RPMI8226 (cell line): ENCODE measurements around the gene ZNF316.
"Not testable (repeated sequence)": the region's sequence is repeated elsewhere in the genome, so short reads cannot be mapped to it uniquely, and the experiment has no call there.

Experiments
- DNase-seq: peaks from one replicate; pipeline ENCODE4 v3.0.0-alpha.2; 2015

ZNF316 gene

DNA sequence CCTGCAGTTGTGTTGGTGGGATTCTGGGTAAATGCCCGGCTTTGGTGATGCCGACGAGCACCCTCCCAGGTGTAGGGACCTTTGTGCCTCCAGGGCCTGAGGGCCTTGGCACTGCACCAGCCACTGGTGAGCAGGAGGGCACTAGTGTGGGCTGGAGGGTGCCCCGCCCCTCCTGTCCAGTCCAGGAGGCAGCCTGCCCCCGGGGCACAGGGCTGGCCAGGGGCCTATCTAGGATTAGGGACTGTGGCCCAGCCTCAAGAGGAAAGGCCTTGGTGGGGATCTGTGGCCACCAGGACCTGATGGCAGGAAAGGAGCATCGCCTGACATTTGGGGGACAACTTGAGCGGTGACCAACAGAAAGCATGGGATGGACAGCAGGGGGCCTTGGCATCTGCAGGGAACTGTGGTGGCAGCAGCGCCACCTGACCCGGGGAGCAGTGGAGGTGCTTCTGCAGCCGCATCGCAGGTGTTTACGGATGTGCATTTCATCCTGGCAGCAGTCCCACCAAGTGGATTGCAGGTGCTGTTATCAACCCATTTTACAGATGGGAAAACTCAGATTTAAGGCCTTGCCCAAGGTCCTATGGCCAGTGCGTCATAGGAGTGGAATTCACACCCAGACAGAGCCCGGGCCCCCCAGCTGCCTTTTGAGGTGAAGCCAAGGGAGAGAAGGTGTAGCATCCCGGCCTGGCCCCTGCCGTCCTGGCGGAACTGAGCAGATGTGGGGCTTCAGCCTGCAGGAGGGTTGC is 11.1 kb downstream of the ZNF316 start:
- no peak for DNase-seq

DNA sequence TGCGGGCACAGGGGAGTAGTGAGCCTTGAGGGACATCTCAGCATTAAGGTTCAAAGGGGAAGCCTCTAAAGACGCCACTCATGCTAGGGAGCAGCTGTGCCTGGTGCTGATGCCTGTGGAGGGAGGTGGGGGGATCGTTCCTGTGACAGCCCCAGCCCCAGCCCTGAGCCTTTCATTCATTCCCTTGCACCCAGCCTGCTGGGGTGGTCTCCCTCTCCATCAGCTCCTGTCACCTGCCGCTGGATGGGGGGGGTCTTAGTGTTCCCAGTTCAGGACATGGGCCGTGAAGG is 11.6 kb downstream of the ZNF316 start:
- no peak for DNase-seq

DNA sequence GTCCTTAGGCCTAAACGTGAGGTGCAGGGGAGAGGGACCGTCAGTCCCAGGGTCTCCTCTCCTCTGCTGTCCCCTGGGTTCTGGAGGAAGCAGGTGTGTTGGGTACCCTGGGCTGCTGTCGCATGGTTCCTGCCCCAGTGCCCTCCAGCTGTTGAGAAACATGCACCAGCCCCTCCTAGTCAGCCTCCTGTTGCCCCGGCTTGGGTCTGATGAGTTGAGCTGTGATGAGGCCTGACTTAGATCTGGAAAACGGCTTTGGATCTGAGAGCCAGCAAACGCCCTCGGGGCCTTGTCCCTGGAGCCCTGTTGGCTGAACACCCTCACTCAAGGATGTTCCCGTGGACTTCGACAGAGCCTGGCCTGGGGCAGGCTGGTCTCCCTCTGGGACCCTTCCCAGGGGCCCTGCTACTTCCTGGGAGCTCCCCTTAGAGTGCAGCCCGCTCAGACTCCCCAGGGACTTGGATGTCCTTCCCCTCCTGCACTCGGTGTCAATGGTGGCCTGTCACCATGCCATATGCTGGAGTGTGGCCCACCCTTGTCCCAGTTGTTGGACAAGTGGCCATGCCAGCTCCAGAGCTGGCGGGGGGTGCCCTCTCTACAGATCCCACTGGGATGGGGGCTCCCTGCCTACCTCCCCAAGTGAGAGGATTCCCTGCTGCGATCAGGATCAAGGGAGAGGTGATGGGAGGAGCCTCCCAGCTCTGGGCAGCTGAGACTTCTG is 12.3 kb downstream of the ZNF316 start:
- no peak for DNase-seq

DNA sequence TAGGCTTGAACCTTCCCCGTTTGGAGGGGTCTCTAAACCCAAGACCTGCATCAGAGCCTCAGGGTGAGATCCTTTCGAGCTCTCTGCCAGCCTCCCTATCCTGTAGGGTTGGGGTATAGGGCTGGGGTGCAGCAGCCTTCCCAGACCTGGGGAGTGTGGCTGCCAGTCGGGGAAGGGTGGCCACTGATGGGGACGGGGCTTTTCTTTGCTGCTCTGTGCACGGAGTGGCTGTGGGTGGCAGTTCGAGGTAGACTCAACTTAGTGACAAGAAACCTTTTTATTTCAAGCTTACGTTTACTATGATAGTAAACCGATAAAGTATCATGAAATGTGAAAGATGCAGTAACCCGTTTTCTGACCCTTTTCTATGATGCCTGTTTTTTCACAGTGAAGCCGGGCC is 13.0 kb downstream of the ZNF316 start:
- DNase-seq = no peak

DNA sequence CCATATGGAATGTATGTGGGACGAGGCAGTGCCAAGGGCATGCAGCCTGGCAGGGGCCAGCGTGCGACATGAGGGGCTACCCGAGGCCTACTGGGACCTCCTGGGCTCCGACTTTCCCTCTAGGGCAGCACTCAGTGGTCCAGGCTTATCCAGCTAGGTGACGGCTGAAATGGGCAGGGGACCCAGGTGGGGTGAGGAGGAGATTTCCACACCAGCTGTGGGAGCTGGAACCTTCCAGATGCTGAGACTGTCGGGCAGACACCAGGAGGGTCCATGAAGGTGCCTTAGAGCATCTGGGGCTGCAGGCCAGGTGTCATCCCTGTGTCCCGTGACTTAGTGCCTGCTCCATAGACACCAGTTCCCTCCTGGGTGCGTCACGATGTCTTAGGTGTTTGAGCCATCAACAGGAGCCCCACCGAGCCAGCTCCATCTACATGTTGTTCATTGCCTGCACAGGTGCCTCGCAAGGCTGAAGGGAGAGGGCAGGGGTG is 13.4 kb downstream of the ZNF316 start:
- DNase-seq = no peak

DNA sequence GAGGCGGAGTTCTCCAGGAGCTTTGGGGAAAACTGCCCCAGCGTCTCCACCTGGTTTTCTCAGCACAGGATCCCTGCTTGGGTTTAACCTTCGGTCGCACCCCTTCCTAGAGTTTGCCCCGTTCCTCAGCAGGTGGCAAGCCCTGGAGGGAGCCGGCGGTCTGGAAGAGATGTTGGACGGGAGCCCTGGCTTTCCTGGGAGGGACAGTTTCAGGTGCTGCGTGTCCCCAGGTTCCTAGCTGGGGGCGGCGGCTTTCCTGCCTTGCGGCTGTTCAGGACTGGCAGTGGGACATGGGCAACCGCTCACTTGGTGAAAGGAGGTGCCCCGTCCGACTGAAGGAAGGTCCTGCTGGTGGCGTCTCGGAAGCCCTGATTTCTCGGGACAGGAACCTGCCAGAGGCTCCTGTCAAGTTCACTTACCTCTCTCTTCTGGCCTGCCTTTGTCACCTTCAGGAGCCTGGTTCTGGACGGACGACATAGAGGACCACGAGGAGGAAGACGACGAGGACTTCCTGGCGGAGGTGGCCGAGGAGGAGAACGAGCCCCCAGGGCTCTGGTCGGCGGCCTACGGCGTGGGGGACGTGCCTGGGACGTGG is 14.8 kb downstream of the ZNF316 start:
- no peak for DNase-seq

DNA sequence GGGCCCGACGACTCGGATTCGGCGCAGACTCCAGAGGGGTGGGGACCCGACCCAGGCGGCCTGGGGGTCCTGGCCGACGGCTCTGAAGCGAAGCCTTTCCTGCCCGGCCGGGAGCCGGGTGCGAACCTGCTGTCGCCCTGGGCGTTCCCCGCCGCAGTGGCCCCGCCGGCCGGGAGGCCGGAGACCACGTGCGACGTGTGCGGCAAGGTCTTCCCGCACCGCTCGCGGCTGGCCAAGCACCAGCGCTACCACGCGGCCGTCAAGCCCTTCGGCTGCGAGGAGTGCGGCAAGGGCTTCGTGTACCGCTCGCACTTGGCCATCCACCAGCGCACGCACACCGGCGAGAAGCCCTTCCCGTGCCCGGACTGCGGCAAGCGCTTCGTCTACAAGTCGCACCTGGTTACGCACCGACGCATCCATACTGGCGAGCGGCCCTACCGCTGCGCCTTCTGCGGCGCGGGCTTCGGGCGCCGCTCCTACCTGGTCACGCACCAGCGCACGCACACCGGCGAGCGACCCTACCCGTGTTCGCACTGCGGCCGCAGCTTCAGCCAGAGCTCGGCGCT is 15.4 kb downstream of the ZNF316 start:
- no peak for DNase-seq

DNA sequence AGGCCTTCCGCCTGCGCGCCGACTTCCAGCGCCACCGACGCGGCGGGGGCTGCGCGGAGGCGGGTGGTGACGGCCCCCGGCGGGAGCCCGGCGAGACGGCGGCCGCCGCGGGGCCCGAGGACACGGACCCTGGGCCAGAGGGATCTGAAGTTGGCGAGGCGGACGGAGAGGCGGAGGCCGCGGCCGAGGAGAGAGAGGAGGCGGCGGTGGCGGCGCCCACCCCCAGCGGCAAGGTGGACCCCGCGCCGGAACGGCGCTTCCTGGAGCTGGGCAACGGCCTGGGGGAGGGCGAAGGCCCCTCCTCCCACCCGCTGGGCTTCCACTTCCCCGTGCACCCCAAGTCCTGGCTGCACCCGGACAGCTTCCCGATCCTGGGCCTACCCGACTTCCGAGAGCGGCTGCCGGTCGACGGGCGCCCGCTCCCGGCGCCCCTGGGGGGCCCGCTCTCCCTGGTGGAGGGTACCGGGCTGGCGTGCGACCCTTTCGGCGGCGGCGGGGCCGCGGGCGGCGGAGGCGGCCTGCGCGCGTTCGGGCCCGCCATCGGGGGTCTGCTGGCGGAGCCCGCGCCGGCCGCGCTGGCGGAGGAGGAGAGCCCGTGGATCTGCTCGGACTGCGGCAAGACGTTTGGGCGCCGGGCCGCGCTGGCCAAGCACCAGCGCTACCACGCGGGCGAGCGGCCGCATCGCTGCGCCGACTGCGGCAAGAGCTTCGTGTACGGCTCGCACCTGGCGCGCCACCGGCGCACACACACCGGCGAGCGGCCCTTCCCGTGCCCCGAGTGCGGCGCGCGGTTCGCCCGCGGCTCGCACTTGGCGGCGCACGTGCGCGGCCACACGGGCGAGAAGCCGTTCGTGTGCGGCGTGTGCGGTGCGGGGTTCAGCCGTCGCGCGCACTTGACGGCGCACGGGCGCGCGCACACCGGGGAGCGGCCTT is 16.2 kb downstream of the ZNF316 start:
- DNase-seq = no peak

DNA sequence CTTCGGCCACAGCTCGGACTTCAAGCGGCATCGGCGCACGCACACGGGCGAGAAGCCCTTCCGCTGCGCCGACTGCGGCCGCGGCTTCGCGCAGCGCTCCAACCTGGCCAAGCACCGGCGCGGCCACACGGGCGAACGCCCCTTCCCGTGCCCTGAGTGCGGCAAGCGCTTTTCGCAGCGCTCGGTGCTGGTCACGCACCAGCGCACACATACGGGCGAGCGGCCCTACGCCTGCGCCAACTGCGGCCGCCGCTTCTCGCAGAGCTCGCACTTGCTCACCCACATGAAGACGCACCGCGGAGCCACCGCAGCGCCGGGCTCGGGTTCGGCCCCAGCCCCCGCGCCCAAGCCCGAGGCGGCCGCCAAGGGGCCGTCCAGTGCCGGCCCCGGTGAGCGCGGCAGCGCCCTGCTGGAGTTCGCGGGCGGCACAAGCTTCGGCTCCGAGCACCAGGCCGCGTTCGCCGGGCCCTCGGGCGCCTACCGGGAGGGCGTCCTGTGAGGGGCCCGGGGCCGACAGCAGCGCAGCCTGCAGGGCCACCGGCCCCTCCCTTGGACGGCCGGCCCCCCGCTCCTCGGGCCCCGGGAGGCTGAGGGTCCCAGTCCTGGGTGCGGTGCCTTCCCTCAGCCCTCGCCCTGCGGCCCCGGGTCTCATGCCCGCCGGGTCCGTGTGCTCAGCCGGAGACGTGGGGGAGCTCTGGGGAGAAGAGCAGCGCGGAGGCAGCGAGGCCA is 17.2 kb downstream of the ZNF316 start:
- DNase-seq = no peak

DNA sequence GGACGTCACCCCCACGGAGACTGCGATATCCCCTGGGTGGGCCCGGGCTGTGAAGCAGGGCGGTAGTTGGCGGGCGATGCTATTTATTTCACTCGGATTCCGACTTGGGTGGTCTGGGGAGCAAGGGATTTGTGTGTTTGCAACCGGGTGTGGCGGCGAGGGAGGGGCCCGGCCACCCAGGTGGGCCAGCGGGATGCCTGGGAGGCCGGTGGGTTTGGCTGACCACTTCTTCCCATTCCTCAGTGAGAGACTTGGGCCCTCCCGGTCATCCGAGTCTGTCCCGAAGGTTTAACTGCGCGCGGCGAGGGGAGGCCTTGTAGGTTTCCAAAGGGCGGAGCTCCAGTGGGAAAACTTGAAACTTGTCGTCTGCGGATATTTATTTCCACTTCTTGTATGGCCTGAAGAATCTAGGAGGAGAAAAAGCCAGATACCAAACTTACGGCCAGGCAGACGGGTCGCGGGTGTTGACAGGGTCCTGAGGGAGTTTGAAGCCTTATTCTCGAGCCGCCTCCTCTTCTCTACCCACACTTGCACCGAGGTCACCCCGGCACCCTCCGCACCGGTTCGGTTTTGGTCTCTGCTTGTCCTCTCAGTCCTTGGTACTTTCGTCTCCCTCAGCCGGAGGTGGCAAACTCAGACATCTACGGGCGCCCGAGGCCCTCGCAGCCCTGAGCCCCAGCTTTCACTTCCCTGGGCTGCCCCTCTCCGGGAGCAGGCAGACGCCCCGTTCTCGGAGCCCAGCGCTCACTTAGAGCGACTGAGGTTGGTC is 17.9 kb downstream of the ZNF316 start:
- DNase-seq = no peak

DNA sequence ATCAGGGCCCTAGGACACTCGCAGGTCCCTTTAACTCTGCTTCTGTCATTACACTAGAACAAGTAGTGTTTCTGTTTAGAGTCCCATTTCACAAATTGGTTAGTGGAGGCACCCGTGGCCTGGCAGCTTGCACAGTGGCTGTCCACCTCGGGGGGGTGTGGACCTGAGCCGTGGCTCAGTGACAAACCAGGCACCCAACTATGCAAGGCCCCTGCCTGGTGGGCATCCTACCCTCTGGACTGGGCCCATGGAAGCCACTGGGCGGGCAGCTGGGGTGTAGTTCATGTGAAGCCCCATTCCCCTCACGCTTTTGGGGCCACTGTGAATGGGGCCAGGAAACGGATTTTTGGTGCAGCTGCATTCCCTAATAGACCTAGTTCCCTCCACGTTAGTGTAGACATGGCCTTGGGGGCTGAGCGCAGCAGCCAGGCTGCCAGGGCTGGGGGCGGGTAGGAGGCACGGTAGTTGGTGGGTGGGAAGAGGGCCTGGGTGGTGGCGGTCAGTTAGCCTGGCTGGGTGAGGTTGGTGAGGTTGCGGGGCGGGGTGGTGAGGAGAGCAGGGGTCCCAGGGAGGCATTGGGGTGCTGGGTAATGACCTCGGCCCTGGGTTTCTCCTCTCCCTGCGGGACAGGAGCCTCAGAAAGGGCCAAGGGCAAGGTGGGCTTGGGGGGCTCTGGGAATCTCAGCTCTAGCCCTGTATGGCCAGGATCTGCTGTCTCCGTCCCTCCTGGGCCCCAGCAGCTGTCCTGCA is 18.7 kb downstream of the ZNF316 start:
- DNase-seq = no peak

DNA sequence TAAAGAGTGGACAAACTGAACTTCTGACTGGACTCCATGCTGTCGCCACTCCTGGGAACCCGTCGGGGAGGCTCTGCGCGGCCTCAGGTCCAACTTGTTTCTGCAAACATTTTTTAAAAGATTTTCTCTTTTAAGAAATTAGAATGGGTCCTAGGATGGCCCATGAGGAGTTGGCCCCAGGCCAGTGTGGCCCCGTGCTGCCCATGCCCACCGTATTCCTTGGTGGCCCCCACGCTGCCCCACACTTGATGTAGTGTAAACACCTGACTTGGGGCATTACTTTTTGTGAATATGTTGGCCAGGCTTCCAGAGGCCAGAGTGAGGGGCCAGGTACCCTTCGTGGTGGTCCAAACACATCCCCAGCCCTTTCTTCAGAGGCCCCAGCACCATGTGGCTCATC is 19.3 kb downstream of the ZNF316 start:
- DNase-seq = no peak

DNA sequence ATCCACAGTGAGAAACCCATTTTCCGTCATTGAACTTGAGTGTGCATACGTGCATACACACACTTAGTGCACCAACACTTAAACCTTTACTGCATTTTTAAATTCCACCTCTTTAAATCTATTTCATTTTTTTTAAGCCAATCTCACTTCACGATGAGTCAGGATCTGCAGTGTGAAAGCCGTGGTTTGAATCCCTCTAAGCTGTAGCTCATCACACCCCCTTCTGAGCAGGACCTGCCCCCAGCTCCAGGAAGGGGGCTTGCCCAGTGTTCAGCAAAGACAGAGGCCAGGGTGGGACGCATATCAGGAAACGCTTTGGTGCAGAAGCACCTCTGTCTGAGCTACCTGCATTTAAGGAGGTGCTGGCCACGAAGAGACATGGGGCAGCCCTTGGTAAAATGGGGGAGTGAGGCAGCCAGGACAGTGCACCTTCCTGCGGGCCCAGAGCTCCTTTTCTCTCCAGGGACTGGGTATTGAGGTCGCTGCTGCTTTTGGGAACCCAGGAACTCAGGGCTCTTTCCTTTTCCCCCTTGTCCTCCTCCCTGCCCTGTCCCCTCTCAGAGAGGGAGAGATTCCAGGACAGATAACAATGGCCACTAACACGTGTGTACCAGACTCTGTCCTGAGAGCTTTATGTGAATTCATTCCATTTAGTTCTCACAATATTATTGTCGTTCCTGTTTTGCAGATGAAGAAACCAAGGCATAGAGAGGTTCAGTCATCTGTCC is 21.7 kb downstream of the ZNF316 start:
- DNase-seq = no peak

DNA sequence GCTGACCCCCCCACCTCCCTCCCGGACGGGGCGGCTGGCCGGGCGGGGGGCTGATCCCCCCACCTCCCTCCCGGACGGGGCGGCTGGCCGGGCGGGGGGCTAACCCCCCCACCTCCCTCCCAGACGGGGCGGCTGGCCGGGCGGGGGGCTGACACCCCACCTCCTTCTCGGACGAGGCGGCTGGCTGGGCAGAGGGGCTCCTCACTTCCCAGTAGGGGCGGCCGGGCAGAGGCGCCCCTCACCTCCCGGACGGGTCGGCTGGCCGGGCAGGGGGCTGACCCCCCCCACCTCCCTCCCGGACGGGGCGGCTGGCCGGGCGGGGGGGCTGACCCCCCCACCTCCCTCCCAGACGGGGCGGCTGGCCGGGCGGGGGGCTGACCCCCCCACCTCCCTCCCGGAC is 33.7 kb downstream of the ZNF316 start:
- not testable (repeated sequence) for DNase-seq

DNA sequence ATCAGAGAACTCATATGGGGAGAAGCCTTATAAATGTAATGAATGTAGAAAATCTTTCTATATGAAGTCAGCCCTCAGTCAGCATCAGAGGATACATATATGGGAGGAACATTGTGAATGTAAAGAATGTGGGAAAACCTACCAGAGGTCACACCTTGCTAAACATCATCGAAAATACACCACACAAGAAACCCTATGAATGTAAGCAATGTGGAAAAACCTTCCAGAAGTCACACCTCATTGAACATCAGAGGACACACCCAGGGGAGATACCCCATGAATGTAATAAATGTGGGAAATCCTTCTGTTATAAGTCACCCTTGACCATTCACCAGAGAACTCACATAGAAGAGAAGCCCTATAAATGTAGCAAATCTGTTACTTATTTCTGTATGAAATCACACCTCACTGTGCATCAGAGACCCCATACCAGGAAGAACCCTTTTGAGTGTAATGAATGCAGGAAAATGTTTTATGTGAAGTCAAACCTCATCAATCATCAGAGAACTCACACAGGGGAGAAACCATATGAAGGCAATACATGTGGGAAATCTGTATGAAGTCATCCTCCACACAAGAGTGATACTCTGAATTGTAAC is 38.8 kb downstream of the ZNF316 start:
- DNase-seq = no peak

DNA sequence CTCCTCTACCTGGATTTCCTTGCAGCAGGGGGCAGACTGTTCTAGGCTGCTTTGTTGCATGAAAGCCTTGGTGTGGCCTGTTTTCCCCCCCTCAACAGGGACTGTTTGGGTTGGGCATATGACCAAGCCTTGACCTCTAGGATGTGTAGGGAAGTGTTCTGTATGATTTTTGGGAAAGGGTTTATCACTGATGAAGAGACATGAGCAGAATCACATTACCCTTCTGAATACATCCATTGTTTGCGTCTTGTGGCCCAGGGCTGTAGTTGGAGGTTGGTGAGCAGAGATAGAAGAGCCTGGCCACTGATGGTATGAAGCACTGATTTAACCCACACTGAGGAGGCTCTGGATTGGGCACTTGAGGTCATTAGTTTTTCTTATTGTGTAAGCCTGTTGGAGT is 43.0 kb downstream of the ZNF316 start:
- no peak for DNase-seq

DNA sequence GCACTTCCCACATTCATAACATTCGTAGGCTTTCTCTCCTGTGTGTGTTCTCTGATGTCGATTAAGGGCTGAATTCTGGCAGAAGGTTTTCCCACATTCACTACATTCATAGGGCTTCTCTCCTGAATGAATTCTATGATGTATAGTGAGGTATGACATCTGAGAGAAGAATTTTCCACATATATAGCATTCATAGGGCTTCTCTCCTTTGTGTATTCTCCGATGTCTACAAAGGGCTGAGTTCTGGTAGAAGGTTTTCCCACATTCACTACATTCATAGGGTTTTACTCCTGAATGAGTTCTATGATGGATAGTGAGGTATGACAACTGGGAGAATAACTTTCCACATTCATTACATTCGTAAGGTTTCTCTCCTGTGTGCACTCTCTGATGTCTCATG is 54.0 kb downstream of the ZNF316 start:
- no peak for DNase-seq

DNA sequence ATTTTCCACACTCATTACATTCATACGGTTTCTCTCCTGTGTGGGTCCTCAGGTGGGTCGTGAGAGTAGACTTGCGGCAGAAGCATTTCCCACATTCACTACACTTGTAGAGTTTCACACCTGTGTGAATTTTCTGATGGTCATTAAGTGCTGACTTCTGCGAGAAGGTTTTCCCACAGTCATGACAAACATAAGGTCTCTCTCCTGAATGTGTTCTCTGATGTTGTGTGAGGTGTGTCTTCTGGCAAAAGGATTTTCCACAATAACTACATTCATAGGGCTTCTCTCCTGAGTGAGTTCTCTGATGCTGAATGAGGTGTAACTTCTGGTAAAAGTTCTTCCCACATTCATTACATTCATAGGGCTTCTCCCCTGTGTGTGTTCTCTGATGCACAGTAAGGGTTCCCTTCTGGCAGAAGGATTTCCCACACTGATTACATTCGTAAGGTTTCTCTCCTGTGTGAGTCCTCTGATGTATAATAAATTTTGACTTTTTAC is 54.5 kb downstream of the ZNF316 start:
- DNase-seq = no peak

DNA sequence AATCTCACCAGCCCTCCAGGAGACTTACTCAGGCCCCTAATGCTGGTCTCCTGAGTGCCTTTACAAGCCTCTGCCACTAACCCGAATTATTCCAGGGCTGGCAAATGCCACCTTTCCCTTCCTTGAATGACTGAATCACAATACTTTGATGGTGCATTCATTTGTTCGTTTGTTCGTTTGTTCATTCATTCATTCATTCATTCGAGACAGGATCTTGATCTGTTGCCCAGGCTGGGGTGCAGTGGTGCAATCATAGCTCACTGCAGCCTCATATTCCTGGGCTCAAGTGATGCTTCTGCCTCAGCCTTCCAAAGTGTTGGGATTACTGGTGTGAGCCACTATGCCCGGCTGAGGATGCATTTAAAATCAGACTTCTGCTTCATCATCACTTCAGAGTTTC is 63.7 kb downstream of the ZNF316 start:
- no peak for DNase-seq
